ENCODE data around the gene SLC25A31. TPM values are rescaled to one million over a fixed set of nuclear protein-coding genes. Genes with fewer than 3 reads are reported as not detected.

Gene SLC25A31
- total and polyA plus RNA-seq, 2 of the 13 experiments (the other 11 are each of a cell fraction or from before 2014, with no cell fraction given) = 0.04 TPM; not detected in 1

- peak; percentile 65; the same call in 1 of the 2 replicates for TF ChIP-seq HINFP (CRISPR knock-in tag; IDR thresholded peaks at IDR 0.05; ENCODE audit: low read depth)
- peak; percentile 37 for TF ChIP-seq YY1 (IDR thresholded peaks at IDR 0.05; ENCODE audit: insufficient read depth, insufficient replicate concordance, low read depth, low read length)
- TF ChIP-seq, protein P1, sequence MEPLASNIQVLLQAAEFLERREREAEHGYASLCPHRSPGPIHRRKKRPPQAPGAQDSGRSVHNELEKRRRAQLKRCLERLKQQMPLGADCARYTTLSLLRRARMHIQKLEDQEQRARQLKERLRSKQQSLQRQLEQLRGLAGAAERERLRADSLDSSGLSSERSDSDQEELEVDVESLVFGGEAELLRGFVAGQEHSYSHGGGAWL (CRISPR knock-in tag; IDR thresholded peaks at IDR 0.05) = peak; percentile 22; the same call in 1 of the 2 replicates
- TF ChIP-seq MYPOP (CRISPR knock-in tag; IDR thresholded peaks at IDR 0.05) = peak; percentile 93
- TF ChIP-seq GATAD1 (CRISPR knock-in tag; IDR thresholded peaks at IDR 0.05) = peak; percentile 41; the same call in 1 of the 2 replicates
- TF ChIP-seq FOSL2 (CRISPR knock-in tag; IDR thresholded peaks at IDR 0.05) = no peak
- no peak for TF ChIP-seq ZNF883 (CRISPR knock-in tag; IDR thresholded peaks at IDR 0.05; ENCODE audit: not compliant biosample characterization)
- TF ChIP-seq KAT8 (CRISPR knock-in tag; IDR thresholded peaks at IDR 0.05) = 0 out of 2 replicates have a peak, but pooled peaks have one; percentile 13
- TF ChIP-seq TFDP1 (CRISPR knock-in tag; IDR thresholded peaks at IDR 0.05; ENCODE audit: borderline replicate concordance) = 0 out of 2 replicates have a peak, but pooled peaks have one; percentile 25
- TF ChIP-seq HOXD1 (CRISPR knock-in tag; IDR thresholded peaks at IDR 0.05) = 0 out of 2 replicates have a peak, but pooled peaks have one; percentile 29
- TF ChIP-seq ZNF274 (CRISPR knock-in tag; IDR thresholded peaks at IDR 0.05) = peak; percentile 12; the same call in 1 of the 2 replicates
- TF ChIP-seq AKAP8 (CRISPR knock-in tag; IDR thresholded peaks at IDR 0.05) = 0 out of 2 replicates have a peak, but pooled peaks have one; percentile 26
- TF ChIP-seq, protein P2, sequence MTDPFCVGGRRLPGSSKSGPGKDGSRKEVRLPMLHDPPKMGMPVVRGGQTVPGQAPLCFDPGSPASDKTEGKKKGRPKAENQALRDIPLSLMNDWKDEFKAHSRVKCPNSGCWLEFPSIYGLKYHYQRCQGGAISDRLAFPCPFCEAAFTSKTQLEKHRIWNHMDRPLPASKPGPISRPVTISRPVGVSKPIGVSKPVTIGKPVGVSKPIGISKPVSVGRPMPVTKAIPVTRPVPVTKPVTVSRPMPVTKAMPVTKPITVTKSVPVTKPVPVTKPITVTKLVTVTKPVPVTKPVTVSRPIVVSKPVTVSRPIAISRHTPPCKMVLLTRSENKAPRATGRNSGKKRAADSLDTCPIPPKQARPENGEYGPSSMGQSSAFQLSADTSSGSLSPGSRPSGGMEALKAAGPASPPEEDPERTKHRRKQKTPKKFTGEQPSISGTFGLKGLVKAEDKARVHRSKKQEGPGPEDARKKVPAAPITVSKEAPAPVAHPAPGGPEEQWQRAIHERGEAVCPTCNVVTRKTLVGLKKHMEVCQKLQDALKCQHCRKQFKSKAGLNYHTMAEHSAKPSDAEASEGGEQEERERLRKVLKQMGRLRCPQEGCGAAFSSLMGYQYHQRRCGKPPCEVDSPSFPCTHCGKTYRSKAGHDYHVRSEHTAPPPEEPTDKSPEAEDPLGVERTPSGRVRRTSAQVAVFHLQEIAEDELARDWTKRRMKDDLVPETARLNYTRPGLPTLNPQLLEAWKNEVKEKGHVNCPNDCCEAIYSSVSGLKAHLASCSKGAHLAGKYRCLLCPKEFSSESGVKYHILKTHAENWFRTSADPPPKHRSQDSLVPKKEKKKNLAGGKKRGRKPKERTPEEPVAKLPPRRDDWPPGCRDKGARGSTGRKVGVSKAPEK (CRISPR knock-in tag; IDR thresholded peaks at IDR 0.05; ENCODE audit: borderline replicate concordance) = no peak
- peak; percentile 62 for TF ChIP-seq SALL2 (CRISPR knock-in tag; IDR thresholded peaks at IDR 0.05)
- TF ChIP-seq ZFYVE20 (CRISPR knock-in tag; IDR thresholded peaks at IDR 0.05; ENCODE audit: borderline replicate concordance, low read depth) = no peak
- TF ChIP-seq, protein P3, sequence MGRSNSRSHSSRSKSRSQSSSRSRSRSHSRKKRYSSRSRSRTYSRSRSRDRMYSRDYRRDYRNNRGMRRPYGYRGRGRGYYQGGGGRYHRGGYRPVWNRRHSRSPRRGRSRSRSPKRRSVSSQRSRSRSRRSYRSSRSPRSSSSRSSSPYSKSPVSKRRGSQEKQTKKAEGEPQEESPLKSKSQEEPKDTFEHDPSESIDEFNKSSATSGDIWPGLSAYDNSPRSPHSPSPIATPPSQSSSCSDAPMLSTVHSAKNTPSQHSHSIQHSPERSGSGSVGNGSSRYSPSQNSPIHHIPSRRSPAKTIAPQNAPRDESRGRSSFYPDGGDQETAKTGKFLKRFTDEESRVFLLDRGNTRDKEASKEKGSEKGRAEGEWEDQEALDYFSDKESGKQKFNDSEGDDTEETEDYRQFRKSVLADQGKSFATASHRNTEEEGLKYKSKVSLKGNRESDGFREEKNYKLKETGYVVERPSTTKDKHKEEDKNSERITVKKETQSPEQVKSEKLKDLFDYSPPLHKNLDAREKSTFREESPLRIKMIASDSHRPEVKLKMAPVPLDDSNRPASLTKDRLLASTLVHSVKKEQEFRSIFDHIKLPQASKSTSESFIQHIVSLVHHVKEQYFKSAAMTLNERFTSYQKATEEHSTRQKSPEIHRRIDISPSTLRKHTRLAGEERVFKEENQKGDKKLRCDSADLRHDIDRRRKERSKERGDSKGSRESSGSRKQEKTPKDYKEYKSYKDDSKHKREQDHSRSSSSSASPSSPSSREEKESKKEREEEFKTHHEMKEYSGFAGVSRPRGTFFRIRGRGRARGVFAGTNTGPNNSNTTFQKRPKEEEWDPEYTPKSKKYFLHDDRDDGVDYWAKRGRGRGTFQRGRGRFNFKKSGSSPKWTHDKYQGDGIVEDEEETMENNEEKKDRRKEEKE (IDR thresholded peaks at IDR 0.05) = no peak
- peak; percentile 41 for TF ChIP-seq RAD21 (CRISPR knock-in tag; IDR thresholded peaks at IDR 0.05)
These were observed 52.2 kb downstream of the SLC25A31 start, which contains the start of gene HSPA4L (continued) for GRCh38 chr4:127782275-127783025.

Measured in HepG2 (cell line).